NCI-H226 (cell line): ENCODE data around the gene CALN1.
"Not testable (repeated sequence)": the region's sequence is repeated elsewhere in the genome, so short reads cannot be mapped to it uniquely, and the experiment has no call there.

ENCODE experiments used
- DNase-seq: peaks from one replicate; pipeline ENCODE4 v3.0.0-alpha.2; 2015

The CALN1 gene

DNA sequence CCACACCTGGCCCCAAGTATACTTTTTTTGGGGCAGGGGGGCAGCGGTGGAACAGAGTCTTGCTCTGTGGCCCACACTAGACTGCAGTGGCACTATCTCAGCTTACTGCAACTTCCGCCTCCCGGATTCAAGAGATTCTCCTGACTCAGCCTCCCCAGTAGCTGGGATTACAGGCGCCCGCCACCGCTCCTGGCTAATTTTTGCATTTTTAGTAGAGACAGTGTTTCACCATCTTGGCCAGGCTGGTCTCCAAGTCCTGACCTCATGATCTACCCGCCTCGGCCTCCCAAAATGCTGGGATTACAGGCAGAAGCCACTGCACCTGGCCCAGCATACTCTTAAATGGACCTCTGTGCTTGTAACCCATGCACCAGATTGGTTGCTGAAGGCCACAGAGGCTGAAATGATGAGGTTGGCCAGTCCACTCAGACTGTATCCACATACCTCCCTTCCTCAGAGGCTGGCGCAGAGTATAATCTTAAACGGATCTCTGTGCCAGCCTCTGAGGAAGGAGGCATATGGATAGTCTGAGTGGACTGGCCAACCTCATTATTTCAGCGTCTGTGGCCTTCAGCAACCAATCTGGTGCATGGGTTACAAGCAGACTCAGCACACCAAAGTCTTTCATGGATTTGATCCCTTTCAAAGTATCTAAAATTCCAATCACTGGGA is 3.0 kb downstream of the CALN1 start:
- DNase-seq: no peak

DNA sequence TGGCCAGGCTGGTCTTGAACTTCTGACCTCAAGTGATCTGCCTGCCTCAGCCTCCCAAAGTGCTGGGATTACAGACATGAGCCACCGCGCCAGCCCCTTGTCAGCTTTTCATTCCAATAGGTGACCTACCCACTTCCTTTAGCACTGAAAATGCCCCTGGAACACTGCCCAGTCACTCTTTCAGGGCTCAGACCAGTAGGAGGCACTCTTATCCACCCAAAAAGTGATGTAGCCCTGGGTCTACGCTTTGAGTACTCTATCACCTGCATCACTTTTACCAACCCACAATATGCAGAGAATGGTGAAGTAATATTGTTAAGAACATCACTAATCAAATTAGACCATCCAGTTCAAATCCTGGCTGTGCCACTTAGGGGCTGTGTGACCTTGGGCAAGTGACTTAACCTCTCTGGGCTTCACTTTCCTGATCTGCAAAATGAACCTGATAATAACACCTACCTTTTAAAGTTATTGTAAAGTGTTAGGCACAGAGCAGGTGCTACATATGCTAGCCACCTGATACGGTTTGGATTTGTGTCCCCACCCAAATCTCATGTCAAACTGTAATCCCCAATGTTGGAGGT is 5.2 kb downstream of the CALN1 start:
- DNase-seq: no peak

DNA sequence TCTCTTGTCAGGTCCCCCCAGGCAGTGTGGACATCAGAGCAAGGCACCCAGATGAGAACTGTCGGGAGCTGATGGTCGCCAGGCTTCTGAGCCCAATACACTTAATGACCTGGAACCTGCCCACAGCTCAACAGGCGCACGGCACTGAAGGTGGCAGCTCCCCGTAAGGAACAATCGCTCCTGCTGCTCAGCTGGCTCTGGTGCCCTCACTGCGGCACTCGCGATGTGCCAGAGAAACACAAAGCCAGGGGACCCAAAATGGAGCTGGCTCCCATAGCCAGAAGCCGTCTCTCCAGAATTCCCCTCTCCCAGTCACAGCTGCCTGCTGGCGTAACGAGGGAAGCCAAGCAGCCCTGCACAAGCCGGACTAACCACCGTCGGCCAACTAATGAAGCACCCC is 6.3 kb downstream of the CALN1 start:
- no peak for DNase-seq

DNA sequence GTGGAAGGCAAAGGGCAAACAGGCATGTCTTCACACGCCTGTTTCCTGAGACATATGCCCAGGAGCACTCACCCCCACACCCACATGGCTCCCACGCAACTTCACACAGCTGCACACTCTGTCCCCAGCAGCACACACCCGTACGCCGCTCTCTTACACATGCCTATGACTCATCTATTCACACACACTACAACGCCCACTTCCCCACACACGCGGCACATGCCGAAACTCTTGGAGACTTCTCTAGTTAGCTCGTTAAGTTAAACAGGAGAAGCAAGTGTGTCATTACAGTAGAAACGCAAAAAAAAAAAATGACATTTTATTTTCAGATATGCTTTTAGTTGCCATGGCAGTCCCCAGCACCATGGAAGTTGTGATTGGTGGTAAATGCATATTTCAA is 6.7 kb downstream of the CALN1 start:
- no peak for DNase-seq

DNA sequence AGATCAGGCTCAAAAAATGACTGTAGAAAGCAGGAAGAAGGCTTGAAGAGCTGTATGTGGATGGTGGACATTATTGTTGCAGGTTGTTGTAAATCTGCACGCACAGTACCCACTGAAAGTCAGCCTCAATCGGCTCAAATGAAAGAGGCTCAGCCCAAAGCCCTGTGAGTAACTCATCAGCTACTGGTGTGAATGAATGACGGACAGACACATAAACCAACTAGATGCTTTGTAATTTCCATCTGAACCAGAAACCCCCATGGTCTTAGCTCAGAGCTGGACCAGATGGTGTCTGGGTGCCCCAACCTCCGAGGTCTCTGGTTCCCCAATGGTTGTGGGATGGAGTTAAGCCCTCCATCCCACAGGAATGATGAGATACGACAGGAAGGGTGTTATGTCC is 7.4 kb downstream of the CALN1 start:
- DNase-seq: no peak

DNA sequence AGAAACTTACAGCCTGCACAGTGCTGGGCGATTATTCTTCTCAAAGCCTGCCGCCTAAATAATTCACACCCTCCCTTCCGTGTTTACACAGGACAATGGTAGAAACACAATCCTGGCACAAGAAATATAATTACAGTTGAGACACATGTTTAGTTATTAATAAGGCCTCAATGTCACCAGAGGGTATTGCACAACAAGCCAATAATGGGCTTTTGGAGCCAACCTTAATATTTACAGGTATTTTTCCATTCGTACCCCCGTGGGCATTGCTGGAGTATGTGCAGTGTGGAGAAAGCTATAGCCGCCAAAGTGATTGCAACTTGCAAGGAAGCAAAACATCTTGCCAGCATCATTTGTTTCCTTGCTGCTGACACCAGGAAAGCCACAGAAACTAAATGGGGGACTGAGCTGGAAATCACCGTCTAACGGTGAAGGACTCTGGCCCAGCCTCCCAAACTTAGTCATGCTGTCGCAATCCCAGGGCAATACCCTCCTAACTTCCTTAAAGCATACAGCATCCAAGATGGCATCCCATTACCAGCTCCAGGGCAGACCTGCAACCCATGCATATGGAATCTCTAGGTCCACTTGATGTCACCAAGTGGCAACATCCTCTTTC is 8.6 kb downstream of the CALN1 start:
- DNase-seq: no peak

DNA sequence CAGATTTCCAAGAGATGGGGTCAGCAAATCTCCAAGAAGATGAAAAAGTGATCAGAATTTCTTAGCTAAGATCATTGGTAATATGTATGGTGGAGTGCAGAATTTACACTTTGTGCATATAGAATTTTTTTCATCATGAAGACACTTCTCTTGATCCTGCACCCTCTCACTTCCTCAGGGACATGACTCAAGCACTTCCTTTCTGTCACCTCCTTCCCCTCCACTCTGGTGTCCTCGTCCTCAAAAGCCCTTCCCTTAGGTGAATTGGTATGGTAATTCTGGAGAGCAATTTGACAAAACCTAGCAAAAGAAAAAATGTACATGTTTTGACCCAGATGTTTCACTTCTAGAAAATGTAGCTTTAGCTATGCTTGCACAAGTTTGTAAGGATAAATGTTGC is 18.1 kb downstream of the CALN1 start:
- no peak for DNase-seq

DNA sequence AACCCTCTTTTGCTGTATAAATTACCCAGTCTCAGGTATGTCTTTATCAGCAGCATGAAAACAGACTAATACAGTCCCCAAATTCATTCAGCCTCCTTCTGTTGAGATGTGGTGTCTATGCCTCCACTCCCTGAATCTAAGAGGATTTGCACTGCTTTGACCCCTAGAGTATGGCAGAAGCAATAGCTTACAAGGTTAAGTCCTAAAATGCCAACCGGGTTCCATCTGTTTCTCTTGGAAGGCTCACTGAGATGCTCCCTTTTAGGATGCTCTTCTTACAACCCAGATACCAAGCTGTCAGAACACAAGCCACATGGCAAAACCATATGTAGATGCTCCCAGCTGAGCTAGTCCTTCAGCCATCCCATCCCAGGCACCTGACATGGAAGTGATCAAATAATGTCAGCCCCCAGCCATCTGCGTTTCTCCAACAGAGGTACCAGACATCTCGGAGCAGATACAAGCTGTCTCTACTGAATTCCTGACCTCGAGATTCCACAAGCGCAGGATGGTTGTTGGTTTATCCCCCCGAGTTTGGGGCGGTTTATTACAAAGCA is 20.2 kb downstream of the CALN1 start:
- no peak for DNase-seq

DNA sequence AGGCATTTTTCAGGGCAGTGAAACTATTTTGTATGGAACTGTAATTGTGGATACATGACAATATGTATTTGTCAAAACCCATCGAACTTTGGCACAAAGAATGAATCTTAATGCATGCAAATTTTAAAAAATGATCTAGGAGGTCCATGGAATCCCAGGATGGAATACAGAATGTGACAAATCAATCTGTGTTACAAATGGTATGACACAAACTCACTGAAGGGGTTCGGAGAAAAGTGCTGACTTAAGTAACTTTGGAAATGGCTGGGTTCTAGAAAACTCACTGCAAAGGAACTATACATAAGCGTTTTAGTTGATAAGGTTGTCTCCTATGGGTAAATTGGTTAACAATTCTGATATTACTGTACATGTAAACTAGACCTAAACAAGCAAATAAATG is 26.0 kb downstream of the CALN1 start:
- DNase-seq: no peak

DNA sequence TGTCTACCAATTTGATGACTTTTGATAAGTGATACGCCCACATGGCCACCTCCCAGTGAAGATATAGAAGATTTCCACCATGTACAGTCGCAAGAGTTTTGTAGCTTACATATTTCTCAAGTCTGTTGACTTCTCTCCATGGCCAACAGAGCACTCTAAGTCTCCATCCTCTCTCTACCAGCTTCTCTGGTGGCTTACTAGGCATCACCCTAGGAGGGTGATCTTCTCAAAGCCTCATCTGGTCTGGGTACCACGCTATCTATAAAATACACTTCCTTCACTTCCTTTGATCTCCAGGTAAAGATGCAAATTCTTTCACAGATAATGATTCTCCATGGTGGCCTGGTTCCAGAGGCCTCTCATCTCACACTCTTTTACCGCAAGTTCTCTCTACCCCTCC is 49.9 kb downstream of the CALN1 start:
- DNase-seq: no peak

DNA sequence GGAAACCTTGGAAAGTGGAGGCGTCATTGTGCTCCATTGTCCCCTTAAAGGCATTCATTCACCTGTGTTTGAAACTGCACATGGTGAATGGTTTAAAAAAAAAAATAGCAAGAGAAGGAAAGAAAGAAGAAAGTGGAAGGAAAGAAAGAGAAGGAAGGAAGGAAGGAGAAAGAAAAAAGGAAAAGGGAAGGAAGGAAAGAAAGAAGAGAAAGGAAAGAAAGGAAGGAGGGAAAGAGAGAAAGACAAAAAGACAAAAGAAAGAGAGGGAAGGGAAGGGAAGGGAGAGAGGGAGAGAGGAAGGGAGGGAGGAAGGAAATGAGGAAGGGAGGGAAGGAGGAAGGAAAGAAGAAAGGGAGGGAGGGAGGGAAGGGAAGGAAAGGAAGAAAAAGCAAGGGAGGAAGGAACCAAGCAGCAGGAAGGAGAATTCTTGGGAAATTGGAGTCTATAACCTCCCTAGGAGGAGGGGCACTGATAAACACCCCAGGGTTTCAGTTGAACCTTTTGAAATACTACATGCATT is 66.9 kb downstream of the CALN1 start:
- no peak for DNase-seq

DNA sequence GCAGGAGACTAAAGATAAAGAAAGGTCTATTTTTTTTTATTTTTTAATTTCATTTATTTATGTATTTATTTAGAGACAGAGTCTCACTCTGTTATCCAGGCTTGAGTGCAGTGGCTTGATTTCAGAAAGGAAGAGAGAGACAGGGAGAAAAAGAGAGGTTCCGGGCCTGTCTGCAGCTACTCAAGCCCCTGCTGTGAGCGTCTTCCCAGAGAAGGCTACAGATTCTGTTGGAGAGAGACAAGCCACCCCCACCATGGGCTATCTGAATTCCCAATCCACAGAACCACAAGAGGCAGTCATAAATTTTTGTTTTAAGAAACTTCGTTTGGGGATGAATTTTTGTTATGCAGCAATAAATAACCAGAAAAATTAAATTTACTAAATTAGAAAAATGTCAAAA is 68.1 kb downstream of the CALN1 start:
- DNase-seq: no peak

DNA sequence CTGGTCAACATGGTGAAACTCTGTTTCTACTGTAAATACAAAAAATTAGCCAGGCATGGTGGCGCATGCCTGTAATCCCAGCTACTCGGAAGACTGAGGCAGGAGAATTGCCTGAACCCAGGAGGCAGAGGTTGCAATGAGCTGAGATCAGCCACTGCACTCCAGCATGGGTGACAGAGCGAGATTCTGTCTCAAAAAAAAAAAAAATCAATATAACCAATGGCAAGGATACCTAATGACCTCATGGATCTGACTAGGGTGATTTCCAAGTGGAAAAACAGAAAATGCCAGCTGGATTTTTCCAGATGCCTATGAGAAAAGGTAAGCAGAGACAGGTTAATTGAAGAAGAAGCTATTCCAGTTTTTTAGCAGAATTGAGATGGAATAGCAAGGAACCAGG is 68.8 kb downstream of the CALN1 start:
- not testable (repeated sequence) for DNase-seq

DNA sequence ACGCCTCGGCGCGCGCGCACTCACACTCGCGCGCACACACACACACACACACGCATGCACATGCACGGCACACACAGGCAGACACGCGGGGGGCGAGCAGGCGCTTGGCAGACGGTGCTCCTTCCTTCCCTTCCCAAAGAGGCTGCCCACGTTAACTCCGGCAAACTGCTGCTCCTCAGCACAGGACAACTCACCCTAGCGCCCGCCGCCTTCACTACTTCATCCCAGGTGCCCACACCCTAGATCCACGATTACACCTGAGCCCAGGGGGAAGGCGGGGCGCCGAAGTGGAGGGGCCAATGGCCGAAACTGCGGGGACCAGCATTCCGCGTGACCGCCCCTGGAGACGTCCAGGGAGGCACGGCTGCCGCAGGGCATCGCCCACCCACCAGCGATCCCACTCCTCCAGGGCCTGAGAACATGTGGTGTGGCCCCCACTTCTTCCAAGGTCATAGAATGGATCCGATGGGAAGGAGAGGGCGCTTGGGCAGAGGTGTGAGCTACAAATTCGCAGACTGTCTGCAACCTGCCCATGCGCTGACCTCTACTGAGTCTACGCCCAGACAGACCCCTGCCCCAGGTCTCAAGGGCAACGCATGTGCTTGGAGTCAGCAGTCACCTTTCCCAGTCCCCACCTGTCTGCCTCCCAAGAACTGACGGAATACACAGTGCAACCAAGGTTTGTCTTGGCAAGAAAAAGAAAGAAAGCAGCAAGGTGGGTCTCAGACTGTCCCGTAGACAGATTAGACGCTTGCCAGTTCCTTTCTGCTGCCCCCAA is 74.6 kb downstream of the CALN1 start:
- DNase-seq: no peak

DNA sequence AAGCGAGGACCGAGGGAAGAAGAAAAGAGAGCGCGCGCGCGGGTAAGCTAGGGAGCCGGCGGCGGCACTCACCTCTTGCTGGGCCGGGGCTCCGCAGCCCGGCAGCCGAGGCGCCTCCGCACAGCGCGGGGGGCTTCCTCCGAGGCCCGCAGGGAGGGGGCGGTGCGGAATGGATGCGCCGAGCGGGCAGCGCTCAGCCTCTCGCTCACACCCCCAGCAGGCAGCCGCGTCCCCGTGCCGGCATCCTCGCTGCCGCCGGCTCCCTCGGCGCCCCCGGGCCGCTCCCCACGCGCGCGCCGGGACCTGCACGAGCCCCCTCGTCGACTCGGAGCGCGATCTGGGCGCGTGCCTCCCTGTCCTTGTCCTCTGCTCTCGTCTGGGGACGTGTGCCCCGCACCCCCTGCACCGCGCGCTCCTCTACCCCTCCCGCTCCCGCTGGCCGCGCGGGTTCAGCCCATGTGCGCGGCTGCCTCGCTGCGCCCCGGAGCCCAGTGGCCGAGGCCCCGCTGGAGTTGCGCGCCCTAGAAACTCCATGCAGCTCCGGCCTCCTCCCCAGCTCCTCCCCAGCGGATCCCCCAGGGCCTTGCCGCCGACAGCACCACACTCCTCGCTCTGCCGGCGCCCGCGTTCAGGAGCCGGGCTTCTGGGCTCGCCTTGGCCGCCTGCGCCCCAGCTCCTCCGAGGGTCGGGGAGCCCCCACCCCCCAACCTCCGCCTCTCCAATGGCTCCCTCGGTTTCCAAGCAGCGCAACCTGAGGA is 75.3 kb downstream of the CALN1 start:
- DNase-seq: no peak

DNA sequence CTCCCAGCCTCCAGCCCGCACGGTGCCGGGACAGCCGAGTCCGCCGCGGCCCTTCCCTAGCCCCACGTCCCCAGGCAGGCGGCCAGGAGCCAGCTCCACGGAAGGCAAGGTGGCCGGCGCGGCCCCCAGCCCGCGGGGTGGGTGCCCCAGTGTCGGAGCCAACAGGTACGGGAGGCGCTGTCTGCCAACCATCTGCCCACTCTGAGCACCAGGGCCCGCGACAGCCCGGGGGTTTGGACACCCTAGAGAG is 75.8 kb downstream of the CALN1 start:
- no peak for DNase-seq

DNA sequence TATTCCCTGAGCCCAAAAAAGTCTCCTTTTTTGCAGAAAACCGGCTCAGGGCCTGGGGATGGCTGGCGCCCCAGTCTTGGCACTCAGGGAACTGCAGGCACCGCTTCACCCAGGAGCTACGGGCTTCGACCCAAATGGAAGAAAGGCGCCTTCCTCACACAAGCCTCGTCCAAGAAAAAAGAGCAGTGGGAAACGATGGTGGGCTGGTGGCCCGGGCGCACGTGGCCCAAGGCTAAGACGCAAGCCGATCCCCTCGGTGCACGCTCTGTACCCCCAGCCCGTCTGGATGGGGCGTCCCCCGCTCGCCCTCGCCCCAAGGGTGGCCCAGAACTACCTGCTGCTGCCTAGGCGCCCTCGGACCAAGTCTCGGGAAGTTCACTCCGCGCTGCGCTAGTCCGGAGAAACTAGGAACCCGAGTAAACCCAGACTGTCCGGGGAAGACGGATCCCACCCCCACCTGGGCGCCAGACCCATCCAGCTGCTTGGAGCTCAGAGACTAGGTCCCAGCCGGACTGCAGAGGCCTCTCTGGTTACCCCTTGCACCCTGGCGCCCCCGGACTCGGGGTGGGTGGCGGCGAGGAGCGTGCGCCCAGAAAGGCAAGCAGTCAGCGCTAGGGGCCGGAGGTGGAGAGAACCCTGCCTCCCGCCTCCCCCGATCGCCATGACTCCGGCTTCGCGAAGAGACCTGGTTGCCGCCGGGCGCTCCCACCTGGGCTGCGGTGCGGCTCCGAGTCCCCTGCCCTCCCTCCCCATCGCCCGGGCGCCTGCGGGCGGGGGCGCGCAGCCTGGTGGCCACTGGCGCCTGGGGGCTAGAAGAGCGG is 76.4 kb downstream of the CALN1 start:
- no peak for DNase-seq

DNA sequence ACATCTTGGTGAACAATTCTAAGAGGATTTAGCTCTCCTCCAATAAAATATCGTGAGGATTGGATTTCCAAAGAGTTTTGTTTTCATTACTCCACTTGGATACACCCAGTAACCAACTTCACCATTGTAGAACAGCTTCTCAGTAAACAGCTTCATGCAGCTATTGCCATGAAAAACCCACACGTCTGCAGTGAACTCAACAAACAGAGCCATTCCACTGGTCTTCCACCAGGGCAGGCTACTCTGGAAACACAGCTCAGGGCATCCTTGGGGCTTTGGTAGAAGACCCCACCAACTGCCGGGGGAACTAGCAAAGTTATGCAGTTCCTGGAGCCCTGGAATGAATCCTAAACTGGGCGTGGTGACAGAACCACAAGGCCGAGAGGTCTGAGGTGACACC is 77.4 kb downstream of the CALN1 start:
- DNase-seq: no peak

DNA sequence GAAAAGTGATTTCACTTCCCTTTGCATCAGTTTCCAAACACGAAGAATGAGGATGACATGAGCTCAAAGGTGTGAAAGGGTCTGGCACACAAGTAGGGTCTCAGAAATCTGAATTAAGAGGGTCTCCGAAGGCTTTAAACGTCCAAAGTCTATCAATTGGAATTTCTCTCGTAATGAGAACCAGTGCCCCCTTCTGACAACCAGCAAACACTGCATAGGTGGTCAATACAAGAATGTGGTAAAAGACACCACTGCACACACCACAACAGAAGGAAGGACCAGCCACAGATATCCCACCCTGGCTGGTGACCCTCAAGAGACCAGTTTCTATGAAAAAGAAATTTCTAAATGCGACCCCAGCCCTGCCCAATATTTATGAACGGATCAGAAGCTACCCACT is 78.1 kb downstream of the CALN1 start:
- DNase-seq: no peak

DNA sequence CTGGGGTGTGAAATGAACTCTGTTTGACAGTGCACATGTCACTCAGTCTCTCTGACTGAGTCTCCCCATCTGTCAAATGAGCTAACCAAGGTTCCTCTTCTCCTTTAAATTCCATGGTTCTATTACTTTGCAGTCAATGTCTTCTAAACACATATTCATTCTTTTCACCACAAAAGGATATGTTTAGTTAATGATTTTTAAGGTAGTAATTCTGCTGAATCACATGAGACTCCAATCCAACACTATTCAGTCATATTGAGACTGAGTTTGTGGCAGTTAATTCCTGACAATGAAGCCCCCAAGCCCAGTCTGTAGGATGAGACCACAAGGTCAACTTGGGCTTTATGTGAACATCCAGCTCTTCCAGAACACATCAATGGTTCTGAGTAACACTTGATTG is 85.3 kb downstream of the CALN1 start:
- DNase-seq: no peak

DNA sequence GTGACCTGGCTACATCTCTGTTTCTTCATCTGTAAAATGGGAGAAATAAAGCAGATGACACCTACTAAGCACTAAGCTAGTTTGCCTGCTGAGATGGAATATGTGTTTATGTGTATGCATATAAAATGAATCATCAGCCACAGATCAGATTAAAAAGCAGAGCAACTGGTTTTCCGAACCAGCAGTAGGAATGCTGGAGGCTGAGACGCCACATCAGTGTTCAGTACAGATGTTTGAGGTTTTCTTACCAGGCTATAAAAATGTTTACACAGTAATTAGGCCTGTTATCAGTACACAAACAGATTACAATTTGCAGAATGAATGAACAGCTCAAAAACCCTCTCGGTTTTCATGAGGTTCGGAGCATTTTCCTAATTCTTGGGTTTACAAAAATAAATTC is 85.8 kb downstream of the CALN1 start:
- DNase-seq: no peak

DNA sequence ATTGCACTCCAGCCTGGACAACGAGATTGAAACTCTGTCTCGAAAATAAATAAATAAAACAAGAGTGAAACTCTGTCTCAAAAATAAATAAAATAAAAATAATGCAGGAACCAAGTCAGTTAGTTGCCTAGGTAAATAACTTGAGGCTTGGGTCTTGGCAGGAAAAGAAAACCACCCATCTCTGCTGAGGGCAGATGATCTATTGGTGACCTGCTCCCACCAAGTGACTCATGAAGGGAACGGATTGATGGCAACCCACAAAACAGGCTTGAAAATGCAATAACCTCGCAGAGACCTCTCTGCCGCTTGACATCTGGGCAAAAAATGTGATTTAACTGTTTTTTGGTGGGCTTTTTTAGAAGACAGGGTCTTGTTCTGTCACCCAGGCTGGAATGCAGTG is 86.6 kb downstream of the CALN1 start:
- no peak for DNase-seq
